Activated CD8-positive, alpha-beta memory T cell treated with anti-CD3 and anti-CD28 coated beads, Interleukin-2, amount 50 U/mL, for 24 hours (primary cell): ENCODE measurements around the gene XYLB.

Experiments
- DNase-seq: peaks from one replicate; pipeline ENCODE4 v3.0.0-alpha.2; 2020; ENCODE audit errors: extremely low read depth

XYLB gene

GRCh38 chr3:38323060-38323459 is 23.5 kb upstream of the XYLB start:
- no peak for DNase-seq

GRCh38 chr3:38325256-38325655 is 21.3 kb upstream of the XYLB start:
- no peak for DNase-seq

- DNase-seq: no peak
Measured at GRCh38 chr3:38327335-38328009, 19.1 kb upstream of the XYLB start.

DNA sequence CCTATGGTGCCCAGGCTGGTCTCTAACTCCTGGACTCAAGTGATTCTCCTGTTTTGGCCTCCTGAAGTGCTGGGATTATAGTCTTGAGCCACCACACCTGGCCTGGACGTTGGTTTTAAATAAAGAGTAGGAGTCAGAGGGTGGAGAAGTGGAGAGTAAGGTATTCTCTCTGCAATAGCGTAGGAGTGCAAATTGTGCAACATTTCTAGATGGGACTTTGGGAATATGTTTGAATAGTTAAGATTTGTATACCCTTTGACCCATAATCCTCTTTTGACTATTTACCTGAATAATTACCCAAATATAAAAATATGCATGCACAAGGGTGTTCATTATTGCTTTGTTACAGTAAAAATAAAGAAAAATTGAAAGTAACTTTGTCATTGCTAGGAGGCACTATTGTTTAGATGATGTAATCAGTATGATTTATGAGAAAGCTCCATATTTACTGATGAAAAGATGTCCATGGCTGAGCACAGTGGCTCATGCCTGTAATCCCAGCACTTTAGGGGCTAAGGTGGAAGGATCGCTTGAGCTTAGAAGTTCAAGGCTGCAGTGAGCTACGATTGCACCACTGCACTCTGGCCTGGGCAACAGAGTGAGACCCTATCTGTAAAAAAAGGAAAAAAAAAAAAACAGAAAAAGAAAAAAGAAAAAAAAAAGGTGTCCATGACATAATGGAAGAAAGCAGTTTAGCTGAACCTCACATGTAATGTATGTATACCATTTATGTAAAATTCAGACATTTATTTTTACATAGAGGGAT is 15.1 kb upstream of the XYLB start:
- DNase-seq: no peak

GRCh38 chr3:38332201-38332600 is 14.4 kb upstream of the XYLB start:
- DNase-seq: no peak

DNA sequence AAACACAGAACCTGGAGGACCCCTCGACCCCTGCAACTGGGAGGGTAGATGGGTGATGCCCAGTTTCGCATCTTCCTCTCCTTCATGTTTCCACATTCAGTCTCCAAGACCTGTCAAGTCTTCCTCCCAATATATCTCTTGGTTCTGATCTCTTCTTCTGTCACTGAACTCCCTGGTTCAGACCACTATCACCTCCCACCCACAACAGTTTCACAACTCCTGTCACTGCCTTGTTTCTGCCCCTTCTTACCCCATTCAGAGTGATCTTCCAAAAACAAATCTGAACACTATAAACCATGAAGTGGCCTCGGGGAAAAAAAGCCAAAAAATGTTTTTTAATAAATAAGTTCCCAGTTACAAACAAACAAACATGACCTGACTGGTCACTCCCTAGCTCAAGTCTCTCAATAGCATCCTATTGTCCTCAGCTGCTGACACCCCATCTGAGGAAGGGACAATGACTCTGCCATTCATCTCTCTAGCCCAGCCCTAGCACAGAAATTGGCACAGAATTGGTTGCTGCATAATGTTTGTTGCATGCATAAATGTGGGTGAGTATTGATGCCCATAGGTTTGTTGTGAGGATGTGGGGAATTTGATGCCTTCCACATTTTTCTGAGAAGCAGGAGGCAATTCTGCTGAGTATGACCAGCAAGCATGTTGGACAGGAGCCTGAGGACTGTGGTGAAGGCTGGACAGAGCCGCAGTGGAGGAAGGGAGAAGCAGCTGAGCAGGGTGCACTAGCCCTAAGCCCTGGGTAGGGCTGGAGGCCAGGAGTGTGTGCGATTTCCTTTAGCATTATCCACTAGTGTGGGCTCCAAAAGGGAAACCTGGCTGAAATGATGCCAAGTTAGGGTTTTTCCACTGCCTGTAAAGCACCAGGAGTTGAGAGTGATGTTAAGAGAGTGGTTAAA is 12.2 kb upstream of the XYLB start:
- DNase-seq: no peak

DNA sequence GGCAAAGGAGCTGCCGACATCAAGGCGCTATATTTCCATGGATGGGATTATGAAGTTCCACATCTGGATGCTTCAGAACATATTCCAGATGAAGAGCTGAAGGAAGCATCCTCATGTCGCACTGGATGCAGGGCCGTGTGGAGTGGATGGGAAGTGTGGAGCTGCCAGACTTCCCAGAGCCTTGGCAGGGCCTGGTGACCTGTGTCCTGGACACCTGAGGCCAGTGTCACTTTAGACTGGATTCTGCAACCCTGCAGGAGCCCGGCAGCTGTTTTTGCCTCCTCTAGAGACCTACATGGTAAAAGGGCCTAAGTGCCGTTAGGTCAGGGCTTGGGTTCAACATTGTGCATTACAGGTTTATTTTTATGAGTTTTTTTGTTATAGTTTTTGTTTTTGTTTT is 11.3 kb upstream of the XYLB start:
- DNase-seq: no peak

DNA sequence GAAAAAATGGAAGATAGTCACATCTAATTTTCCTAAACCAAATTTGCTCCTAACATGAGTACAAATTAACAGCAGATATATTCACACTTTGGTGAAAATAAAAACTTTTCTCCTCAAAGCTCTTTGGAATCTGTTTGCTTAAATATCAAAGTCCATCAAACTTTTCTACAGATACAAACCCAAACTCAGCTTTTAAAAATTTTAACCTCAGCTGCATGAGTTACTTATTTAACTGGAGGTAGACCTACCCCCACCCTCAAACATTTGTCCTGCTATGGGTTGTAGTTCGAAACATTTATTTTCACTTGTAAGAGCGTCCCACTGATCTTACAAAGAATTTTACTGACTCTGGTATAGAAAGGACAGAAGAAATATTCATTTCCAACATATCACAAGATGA is 8.9 kb upstream of the XYLB start:
- no peak for DNase-seq

GRCh38 chr3:38343797-38344594 is 2.6 kb upstream of the XYLB start:
- DNase-seq: no peak

DNA sequence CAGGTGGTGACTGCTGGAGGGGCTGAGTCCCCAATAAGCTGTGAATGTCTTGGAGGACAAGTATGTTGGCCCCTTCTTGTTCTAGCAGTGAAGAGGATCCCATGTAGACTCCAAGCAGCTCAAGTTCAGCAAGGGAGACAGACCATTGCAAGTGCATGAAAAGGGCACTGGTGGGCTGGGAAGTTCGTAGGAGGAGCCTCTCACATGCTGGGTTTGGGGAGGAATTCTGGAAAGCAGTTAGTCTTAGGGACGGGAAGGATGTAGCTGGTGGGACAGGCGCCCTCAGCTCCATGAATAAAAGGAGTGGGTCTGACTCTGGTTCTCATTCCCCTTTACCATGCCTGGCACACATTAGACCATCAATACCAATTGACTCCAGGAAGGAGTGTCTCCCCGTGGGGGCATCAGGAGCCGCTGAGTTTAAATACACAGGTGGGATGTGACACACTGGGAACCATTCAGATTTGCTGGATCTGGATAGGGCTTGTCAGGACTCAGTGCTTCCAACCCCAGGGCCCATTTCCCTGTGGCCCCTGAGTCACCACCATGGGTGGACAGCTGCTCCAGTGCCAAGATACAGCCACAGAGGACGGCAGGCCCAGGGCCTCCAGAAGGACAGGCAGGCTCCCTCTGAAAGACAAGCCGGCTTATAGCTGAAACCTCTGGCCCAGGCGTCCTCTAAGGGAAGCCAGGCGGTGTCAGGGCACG is 552 bp upstream of the XYLB start:
- DNase-seq: no peak

GRCh38 chr3:38347421-38348200 is 1.0 kb downstream of the XYLB start:
- DNase-seq: no peak

GRCh38 chr3:38348903-38349302 is 2.3 kb downstream of the XYLB start:
- DNase-seq: no peak

GRCh38 chr3:38349684-38350359 is 3.2 kb downstream of the XYLB start:
- DNase-seq: no peak

DNA sequence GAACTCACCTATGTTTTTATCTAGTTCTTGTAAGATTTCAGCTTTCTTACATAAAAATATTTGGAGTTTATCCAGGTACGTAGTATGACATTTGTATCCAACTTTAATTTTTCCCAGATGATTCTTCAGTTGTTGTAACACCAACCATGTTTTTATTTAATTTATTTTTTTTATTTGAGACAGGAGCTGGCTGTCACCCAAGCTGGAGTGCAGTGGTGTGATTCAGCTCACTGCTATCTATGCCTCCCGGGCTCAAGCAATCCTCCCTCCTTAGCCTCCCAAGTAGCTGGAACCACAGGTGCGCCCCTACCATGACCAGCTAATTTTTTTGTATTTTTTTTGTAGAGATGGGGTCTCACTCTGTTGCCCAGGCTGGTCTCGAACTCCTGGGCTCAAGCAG is 6.6 kb downstream of the XYLB start:
- DNase-seq: no peak

- DNase-seq: no peak
Measured at GRCh38 chr3:38354588-38355330, 8.2 kb downstream of the XYLB start.

DNA sequence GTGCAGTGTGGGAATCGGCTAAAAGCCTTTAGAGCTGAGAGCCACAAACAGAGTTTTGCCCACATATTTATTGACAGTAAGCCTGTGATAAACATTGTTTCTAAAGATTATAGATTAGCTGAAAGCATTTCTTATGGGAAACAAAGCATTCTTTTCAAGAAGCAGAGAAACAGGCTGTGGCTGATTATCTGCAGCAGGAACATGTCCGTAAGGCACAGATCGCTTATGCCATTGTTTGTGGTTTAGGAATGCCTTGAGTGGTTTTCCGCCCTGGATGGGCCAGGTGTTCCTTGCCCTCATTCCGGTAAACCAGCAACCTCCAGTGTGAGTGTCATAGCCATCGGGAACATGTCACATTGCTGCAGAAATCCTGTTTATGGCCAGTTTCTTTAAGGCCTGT is 12.5 kb downstream of the XYLB start:
- no peak for DNase-seq

GRCh38 chr3:38360345-38360744 is 13.8 kb downstream of the XYLB start:
- DNase-seq: no peak

- no peak for DNase-seq
Measured at GRCh38 chr3:38361496-38361895, 14.9 kb downstream of the XYLB start.

DNA sequence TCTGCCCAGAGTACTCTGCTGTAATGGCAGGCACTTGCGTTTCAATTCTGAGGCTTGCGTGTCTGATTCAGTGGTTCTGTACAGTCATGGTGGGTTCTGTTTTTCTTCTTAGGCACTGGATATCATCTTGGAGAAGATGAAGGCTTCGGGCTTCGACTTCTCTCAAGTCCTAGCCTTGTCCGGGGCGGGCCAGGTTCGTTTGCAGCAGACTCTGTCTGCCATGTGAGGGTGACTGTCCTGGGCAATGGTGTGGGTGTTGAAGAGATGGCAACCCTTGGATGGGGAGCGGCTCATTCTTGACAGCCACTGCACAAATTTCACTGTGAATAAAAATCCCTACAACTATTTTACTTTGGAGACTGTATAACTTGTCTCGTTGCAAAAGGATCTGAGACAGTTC is 16.2 kb downstream of the XYLB start:
- DNase-seq: no peak
